Activated T-cell treated with anti-CD3 and anti-CD28 coated beads, Interleukin-2, amount 50 U/mL, for 72 hours (primary cell): ENCODE measurements around the gene CDC42EP3. TPM values are rescaled to one million over a fixed set of nuclear protein-coding genes. Genes with fewer than 3 reads are reported as not detected.

Source experiments
- ATAC-seq, 2 donors: fragments of 150-1000 bp; cut with Tn5 transposase; replicated peaks in 1 of 2; 2 replicates each; pipeline ENCODE4 v1.10.0; 2021; ENCODE audit warnings: moderate library complexity in 2 of 2, mild to moderate bottlenecking in 1 of 2
- DNase-seq, 2 donors: peaks; one replicate each; pipeline ENCODE4 v3.0.0; 2021 to 2022; ENCODE audit warnings: mixed read lengths in 1 of 2
- H3K27ac Mint-ChIP-seq: one replicate; pipeline ENCODE4 v1.8.0; 2022; ENCODE audit warnings: mild to moderate bottlenecking, moderate library complexity, mixed read lengths
- H3K27me3 Mint-ChIP-seq: one replicate; pipeline ENCODE4 v1.8.0; 2022; ENCODE audit warnings: low read depth, mixed read lengths
- H3K36me3 Mint-ChIP-seq, 2 donors: one replicate each; pipeline ENCODE4 v1.8.0; 2022; ENCODE audit warnings: mixed read lengths in 2 of 2, mild to moderate bottlenecking in 1 of 2; ENCODE audit not compliant: insufficient read depth in 2 of 2
- H3K4me1 Mint-ChIP-seq: one replicate; pipeline ENCODE4 v1.8.0; 2022; ENCODE audit warnings: low read depth, mixed read lengths
- H3K4me3 Mint-ChIP-seq, 2 donors: one replicate each; pipeline ENCODE4 v1.8.0; 2022; ENCODE audit warnings: mild to moderate bottlenecking in 2 of 2, mixed read lengths in 2 of 2, moderate library complexity in 2 of 2
- H3K9me3 Mint-ChIP-seq, 2 donors: one replicate each; pipeline ENCODE4 v1.8.0; 2022; ENCODE audit warnings: mixed read lengths in 2 of 2
- total RNA-seq, 2 donors: library from RNA; stranded (reverse); gene quantifications; one replicate each; pipeline ENCODE4 v1.2.3, GENCODE V29; 2022

Gene CDC42EP3
- total RNA-seq, 2 donors from 2014 or later: 27.0 to 28.9 TPM

DNA sequence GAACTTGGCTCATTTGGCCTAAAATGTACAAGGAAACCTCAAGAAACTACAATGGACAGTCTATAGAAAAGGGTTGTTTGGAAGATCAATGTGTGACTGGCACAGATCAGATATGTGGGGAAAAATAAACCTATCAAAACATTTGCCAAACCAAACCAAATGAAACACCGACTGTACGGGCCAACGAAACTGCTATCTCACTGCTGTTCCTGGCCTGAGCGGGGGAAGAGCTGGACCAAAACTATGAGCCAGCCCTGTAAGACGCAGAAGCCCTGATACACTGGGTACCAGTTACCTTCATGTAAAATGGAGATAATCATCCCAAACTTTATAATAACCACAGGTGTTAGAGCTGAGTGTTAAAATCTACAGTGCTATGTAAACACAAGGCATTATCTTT is 11.7 kb downstream of the CDC42EP3 start:
- Mint-ChIP-seq H3K36me3 (no peaks in the 10 kb centered on the region), H3K4me3 (no peak overlapping the region), H3K9me3 (peaks cover 0 to 2% of the 10 kb centered on the region in 2 donors), H3K4me1 (peaks cover 69% of the 10 kb centered on the region), H3K27me3 (no peaks in the 10 kb centered on the region), H3K27ac (peak overlapping the region; percentile 75)
- DNase-seq (no peak), ATAC-seq (no peak)

GRCh38 chr2:37658682-37659081 is 12.8 kb downstream of the CDC42EP3 start:
- no peak for DNase-seq
- Mint-ChIP-seq H3K4me3 (peak overlapping the region in 1 of 2 donors; percentile 2), H3K27me3 (no peaks in the 10 kb centered on the region), H3K4me1 (peaks cover 69% of the 10 kb centered on the region), H3K36me3 (no peaks in the 10 kb centered on the region), H3K27ac (peak overlapping the region; percentile 9), H3K9me3 (peaks cover 0 to 2% of the 10 kb centered on the region in 2 donors)
- ATAC-seq: no peak

DNA sequence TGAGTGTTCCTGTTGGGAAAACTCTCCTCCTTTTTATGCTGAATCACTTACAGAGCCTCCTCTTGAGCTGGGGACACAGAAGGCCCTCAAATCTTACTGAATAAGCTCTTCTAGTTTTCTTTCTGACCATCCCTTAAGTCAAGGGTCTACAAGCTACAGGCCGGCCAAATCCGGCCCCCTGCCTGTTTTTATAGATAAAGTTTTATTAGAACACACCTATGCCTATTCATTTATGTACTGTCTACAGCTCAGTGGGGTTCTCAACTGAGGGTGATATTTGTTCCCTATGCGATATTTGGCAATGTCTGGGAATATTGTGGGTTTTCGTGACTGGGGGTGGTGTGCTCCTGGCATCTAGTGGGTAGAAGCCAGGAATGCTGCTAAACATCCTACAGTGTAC is 14.0 kb downstream of the CDC42EP3 start:
- no peak for ATAC-seq
- H3K36me3 Mint-ChIP-seq: no peaks in the 10 kb centered on the region

GRCh38 chr2:37656512-37657423 is 14.7 kb downstream of the CDC42EP3 start:
- DNase-seq: peak in 1 of 2 donors; percentile 33
- Mint-ChIP-seq H3K4me1 (peaks cover 84% of the 10 kb centered on the region), H3K9me3 (peaks cover 0 to 2% of the 10 kb centered on the region in 2 donors), H3K27me3 (no peaks in the 10 kb centered on the region), H3K36me3 (peaks cover 0 to 2% of the 10 kb centered on the region in 2 donors), H3K27ac (peak overlapping the region; percentile 87), H3K4me3 (peak overlapping the region; percentile 43 to 64)
- ATAC-seq: peak; percentile 53 to 56

More for the DNA sequence above, 14.0 kb downstream of the CDC42EP3 start:
- H3K27me3 Mint-ChIP-seq: no peaks in the 10 kb centered on the region
- peak overlapping the region; percentile 8 for H3K27ac Mint-ChIP-seq
- peaks cover 0 to 2% of the 10 kb centered on the region in 2 donors for H3K9me3 Mint-ChIP-seq
- peaks cover 77% of the 10 kb centered on the region for H3K4me1 Mint-ChIP-seq
- peak overlapping the region in 1 of 2 donors; percentile 61 for H3K4me3 Mint-ChIP-seq
- no peak for DNase-seq

DNA sequence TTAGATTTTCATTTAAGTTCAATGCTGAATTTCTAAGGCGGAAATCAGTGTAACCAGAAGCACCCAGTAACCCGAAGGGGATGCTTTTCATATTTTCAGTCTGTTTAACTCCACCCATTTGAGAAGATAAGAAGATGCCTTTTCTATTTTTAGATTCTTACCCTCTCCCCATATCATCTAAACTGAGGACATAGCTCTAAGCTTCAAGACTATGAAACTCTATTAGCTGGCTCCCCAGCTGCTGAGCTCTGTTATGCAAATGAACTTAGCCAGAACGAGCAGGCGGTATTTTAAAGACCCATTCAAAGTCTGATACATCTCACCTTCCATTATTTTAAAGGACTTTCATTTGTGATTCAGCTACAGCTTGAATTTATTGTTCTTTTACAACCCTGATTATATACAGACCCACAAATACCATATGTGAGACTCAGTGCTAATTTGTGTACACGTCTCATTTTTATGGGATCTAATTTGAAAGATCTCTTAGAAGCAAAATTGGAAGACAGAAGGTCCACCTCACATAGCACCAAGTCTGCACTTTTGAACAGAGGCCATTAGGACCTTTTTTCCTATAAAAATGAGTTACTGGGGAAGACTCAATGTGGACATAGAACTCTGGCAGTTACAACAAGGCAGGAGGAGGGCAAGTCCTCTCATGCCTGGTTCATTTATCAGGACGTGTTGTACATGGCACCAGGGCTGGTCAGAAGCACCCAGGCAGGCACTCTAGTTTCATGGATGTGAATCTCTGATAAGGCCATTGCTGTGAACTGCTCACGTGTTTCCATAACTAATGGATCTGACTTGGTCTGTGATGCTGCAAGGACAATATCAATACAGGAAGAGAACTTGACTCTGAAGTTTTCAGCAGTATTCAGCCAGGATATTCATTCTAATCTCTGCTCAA is 16.3 kb downstream of the CDC42EP3 start:
- Mint-ChIP-seq H3K4me3 (peak overlapping the region; percentile 31 to 89), H3K36me3 (peaks cover 0 to 5% of the 10 kb centered on the region in 2 donors), H3K27me3 (no peaks in the 10 kb centered on the region), H3K9me3 (peaks cover 0 to 2% of the 10 kb centered on the region in 2 donors), H3K27ac (peak overlapping the region; percentile 95), H3K4me1 (peaks cover 87% of the 10 kb centered on the region)
- DNase-seq (no peak), ATAC-seq (no peak)

- Mint-ChIP-seq H3K36me3 (peaks cover 0 to 6% of the 10 kb centered on the region in 2 donors), H3K4me1 (peaks cover 90% of the 10 kb centered on the region), H3K9me3 (peaks cover 0 to 2% of the 10 kb centered on the region in 2 donors), H3K27me3 (no peaks in the 10 kb centered on the region), H3K27ac (peak overlapping the region; percentile 95), H3K4me3 (peak overlapping the region; percentile 74 to 89)
- no peak for DNase-seq
- ATAC-seq: no peak
Observed at GRCh38 chr2:37654419-37654818, 17.0 kb downstream of the CDC42EP3 start.

- Mint-ChIP-seq H3K27ac (peak overlapping the region; percentile 86), H3K27me3 (no peaks in the 10 kb centered on the region), H3K4me3 (peak overlapping the region; percentile 74 to 89), H3K36me3 (peaks cover 0 to 6% of the 10 kb centered on the region in 2 donors), H3K9me3 (peaks cover 0 to 2% of the 10 kb centered on the region in 2 donors), H3K4me1 (peaks cover 90% of the 10 kb centered on the region)
- DNase-seq (peak; percentile 33 to 37), ATAC-seq (peak; percentile 59 to 67)
Observed at GRCh38 chr2:37653805-37654378, 17.6 kb downstream of the CDC42EP3 start.

GRCh38 chr2:37653093-37653492 is 18.3 kb downstream of the CDC42EP3 start:
- H3K27ac Mint-ChIP-seq: peak overlapping the region; percentile 85
- DNase-seq (no peak), ATAC-seq (no peak)
- H3K4me3 Mint-ChIP-seq: peak overlapping the region; percentile 25 to 40
- peaks cover 91% of the 10 kb centered on the region for H3K4me1 Mint-ChIP-seq
- H3K36me3 Mint-ChIP-seq: peaks cover 3 to 11% of the 10 kb centered on the region in 2 donors
- peaks cover 0 to under 1% of the 10 kb centered on the region in 2 donors for H3K9me3 Mint-ChIP-seq
- H3K27me3 Mint-ChIP-seq: no peaks in the 10 kb centered on the region

- H3K4me1 Mint-ChIP-seq: peaks cover 91% of the 10 kb centered on the region
- ATAC-seq (peak; percentile 16 to 42), DNase-seq (no peak)
- H3K27me3 Mint-ChIP-seq: no peaks in the 10 kb centered on the region
- H3K9me3 Mint-ChIP-seq: peaks cover 0 to 1% of the 10 kb centered on the region in 2 donors
- H3K4me3 Mint-ChIP-seq: peak overlapping the region in 1 of 2 donors; percentile 9
- peak overlapping the region; percentile 44 for H3K27ac Mint-ChIP-seq
- peaks cover 6 to 17% of the 10 kb centered on the region in 2 donors for H3K36me3 Mint-ChIP-seq
Observed at GRCh38 chr2:37652199-37652640, 19.2 kb downstream of the CDC42EP3 start.

DNA sequence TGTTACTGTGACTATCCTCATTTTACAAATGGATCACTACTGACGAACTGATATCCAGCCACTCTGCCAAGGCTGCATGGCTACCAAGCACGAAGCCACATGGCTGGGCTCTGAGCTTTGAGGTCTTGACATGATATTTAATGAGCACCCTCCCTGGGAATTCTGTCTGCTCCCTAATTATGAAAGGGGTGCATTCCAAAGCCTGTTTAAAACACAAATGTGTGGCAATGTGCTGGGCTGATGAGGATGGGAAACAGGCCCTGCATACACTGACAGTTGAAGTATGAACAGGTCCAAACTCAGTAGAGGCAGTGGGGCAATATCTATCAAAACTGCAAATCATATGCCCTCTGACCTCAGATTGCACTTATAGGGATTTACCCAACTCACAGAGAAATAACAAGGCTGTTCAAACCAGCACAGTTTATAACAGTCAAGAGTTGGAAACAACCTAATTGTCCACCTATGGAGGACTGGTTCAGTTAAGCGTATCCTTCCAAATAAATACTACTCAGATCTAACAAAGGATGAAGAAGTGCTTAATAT is 20.8 kb downstream of the CDC42EP3 start:
- Mint-ChIP-seq H3K27me3 (no peaks in the 10 kb centered on the region), H3K27ac (peak overlapping the region; percentile 86), H3K9me3 (peaks cover 0 to 1% of the 10 kb centered on the region in 2 donors), H3K4me1 (peaks cover 94% of the 10 kb centered on the region), H3K36me3 (peaks cover 8 to 24% of the 10 kb centered on the region in 2 donors), H3K4me3 (peak overlapping the region in 1 of 2 donors; percentile 32)
- no peak for DNase-seq
- ATAC-seq: no peak

DNA sequence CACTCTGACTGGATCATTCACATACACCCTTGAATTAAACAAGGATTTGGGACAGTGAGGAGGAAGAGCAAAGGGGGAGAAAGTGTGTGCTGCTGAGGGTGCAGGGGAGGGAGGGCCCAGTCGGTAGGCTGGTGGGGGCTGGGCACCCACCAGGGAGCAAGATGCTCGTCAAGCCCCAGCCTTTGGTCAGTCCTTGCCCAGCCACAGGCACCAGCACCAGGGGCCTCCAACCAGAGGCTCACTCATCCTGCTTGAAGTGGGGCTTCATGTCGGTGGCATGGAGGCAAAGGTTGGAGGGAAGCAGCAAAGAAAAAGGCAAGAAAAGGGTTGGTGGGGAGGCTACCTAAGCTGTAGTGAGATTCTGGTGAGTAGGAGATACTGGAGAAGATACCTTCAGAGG is 21.9 kb downstream of the CDC42EP3 start:
- ATAC-seq: no peak

More for the DNA sequence above, 21.9 kb downstream of the CDC42EP3 start:
- Mint-ChIP-seq H3K27me3 (no peaks in the 10 kb centered on the region), H3K27ac (peak overlapping the region; percentile 86), H3K36me3 (peaks cover 11 to 26% of the 10 kb centered on the region in 2 donors), H3K4me3 (no peak overlapping the region), H3K9me3 (peaks cover 0 to 1% of the 10 kb centered on the region in 2 donors), H3K4me1 (peaks cover 93% of the 10 kb centered on the region)
- DNase-seq: no peak
